ENCODE results near the gene SPAG17. TPM values are rescaled to one million over a fixed set of nuclear protein-coding genes. Genes with fewer than 3 reads are reported as not detected.

The SPAG17 gene
- polyA plus RNA-seq, 1 donor from 2014 or later = 0.25 TPM

DNA sequence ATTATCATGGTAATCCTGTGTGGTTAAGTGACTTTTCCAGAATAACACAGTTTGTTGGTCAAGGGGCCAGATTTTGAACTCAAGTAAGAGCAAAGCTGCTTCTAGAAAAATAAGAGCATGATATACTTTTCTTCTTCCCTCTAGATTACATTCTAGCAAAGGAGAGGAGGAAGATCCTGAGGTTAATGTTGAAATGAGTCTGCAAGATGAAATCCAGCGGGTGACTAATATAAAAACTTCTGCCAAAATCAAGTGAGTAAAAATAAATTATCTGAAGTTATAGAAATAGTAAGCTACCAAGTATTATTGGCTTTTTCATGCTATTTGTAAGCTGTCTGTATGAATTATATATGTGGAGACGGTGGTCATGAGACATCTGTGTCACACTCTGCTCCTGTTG is 242.7 kb downstream of the SPAG17 start:
- Histone ChIP-seq H3F3A (ENCODE audit: insufficient read depth, low read length, poor library complexity, severe bottlenecking) (no peaks in the 10 kb centered on the region), H2AFZ (ENCODE audit: low read depth, low read length) (no peak overlapping the region), H3K79me2 (replicated peaks; ENCODE audit: insufficient read depth, low read length) (no peaks in the 10 kb centered on the region), H3K4me2 (ENCODE audit: low read length) (no peak overlapping the region), H3K36me3 (ENCODE audit: insufficient read depth, low read length) (peaks cover 5% of the 10 kb centered on the region), H3K27me3 (ENCODE audit: insufficient read depth, low read depth, low read length) (no peaks in the 10 kb centered on the region), H3K9me2 (ENCODE audit: insufficient read depth, low read length) (no peaks in the 10 kb centered on the region), H3K27ac (ENCODE audit: low read length) (no peak overlapping the region), H4K20me1 (ENCODE audit: insufficient read depth) (no peaks in the 10 kb centered on the region), H3K9me3 (ENCODE audit: low read length) (no peaks in the 10 kb centered on the region), H3K4me3 (ENCODE audit: low read length) (no peak overlapping the region), H3K9ac (ENCODE audit: low read length) (no peak overlapping the region)
- TF ChIP-seq, protein P1, sequence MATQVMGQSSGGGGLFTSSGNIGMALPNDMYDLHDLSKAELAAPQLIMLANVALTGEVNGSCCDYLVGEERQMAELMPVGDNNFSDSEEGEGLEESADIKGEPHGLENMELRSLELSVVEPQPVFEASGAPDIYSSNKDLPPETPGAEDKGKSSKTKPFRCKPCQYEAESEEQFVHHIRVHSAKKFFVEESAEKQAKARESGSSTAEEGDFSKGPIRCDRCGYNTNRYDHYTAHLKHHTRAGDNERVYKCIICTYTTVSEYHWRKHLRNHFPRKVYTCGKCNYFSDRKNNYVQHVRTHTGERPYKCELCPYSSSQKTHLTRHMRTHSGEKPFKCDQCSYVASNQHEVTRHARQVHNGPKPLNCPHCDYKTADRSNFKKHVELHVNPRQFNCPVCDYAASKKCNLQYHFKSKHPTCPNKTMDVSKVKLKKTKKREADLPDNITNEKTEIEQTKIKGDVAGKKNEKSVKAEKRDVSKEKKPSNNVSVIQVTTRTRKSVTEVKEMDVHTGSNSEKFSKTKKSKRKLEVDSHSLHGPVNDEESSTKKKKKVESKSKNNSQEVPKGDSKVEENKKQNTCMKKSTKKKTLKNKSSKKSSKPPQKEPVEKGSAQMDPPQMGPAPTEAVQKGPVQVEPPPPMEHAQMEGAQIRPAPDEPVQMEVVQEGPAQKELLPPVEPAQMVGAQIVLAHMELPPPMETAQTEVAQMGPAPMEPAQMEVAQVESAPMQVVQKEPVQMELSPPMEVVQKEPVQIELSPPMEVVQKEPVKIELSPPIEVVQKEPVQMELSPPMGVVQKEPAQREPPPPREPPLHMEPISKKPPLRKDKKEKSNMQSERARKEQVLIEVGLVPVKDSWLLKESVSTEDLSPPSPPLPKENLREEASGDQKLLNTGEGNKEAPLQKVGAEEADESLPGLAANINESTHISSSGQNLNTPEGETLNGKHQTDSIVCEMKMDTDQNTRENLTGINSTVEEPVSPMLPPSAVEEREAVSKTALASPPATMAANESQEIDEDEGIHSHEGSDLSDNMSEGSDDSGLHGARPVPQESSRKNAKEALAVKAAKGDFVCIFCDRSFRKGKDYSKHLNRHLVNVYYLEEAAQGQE (IDR thresholded peaks at IDR 0.05; ENCODE audit: borderline replicate concordance) = no peak
- TF ChIP-seq RAD21 (conservative IDR thresholded peaks at IDR 0.05) = no peak
- TF ChIP-seq EZH2 (IDR thresholded peaks at IDR 0.05; ENCODE audit: borderline replicate concordance, insufficient read depth, low read length, poor library complexity, severe bottlenecking) = no peak
- TF ChIP-seq MXI1 (conservative IDR thresholded peaks at IDR 0.05; ENCODE audit: poor library complexity, severe bottlenecking) = no peak
- TF ChIP-seq POLR2AphosphoS5 (IDR thresholded peaks at IDR 0.05) = no peak
- no peak for TF ChIP-seq EP300 (conservative IDR thresholded peaks at IDR 0.05; ENCODE audit: poor library complexity, severe bottlenecking)
- TF ChIP-seq, protein P2, sequence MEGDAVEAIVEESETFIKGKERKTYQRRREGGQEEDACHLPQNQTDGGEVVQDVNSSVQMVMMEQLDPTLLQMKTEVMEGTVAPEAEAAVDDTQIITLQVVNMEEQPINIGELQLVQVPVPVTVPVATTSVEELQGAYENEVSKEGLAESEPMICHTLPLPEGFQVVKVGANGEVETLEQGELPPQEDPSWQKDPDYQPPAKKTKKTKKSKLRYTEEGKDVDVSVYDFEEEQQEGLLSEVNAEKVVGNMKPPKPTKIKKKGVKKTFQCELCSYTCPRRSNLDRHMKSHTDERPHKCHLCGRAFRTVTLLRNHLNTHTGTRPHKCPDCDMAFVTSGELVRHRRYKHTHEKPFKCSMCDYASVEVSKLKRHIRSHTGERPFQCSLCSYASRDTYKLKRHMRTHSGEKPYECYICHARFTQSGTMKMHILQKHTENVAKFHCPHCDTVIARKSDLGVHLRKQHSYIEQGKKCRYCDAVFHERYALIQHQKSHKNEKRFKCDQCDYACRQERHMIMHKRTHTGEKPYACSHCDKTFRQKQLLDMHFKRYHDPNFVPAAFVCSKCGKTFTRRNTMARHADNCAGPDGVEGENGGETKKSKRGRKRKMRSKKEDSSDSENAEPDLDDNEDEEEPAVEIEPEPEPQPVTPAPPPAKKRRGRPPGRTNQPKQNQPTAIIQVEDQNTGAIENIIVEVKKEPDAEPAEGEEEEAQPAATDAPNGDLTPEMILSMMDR (IDR thresholded peaks at IDR 0.05; ENCODE audit: poor library complexity, severe bottlenecking) = no peak
- TF ChIP-seq TAF1 (IDR thresholded peaks at IDR 0.05; ENCODE audit: low read depth) = no peak
- no peak for TF ChIP-seq SMC3 (conservative IDR thresholded peaks at IDR 0.05; ENCODE audit: poor library complexity)

DNA sequence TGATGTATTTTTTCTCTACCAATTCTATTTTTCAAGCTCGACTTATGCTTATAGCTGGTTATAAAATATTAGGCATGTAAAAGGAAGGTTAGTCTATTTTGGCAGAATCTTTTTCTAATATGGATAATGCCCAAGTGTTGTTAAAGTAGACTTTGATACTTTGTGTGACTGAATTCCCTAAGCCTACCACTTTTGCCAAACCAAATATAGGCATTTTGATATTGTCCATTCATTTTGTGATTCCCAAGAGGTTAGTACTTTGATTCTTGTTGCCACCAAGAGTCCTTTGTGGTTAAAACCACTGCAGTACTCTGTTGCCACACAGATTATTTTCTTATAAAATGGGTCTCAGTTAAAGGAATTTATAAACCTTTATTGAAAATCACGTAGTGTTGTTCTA is 251.3 kb downstream of the SPAG17 start:
- no peaks in the 10 kb centered on the region for H3K27me3 ChIP-seq (ENCODE audit: insufficient read depth, low read depth, low read length)
- TF ChIP-seq SMC3 (conservative IDR thresholded peaks at IDR 0.05; ENCODE audit: poor library complexity) = no peak
- TF ChIP-seq, protein P1 (IDR thresholded peaks at IDR 0.05; ENCODE audit: borderline replicate concordance) = no peak
- no peak for TF ChIP-seq RAD21 (conservative IDR thresholded peaks at IDR 0.05)
- TF ChIP-seq, protein P2 (IDR thresholded peaks at IDR 0.05; ENCODE audit: poor library complexity, severe bottlenecking) = no peak
- TF ChIP-seq MXI1 (conservative IDR thresholded peaks at IDR 0.05; ENCODE audit: poor library complexity, severe bottlenecking) = no peak
- TF ChIP-seq POLR2AphosphoS5 (IDR thresholded peaks at IDR 0.05) = no peak
- no peak for TF ChIP-seq EP300 (conservative IDR thresholded peaks at IDR 0.05; ENCODE audit: poor library complexity, severe bottlenecking)
- no peak for TF ChIP-seq TAF1 (IDR thresholded peaks at IDR 0.05; ENCODE audit: low read depth)
- no peak for TF ChIP-seq EZH2 (IDR thresholded peaks at IDR 0.05; ENCODE audit: borderline replicate concordance, insufficient read depth, low read length, poor library complexity, severe bottlenecking)
- peaks cover 6% of the 10 kb centered on the region for H3K36me3 ChIP-seq (ENCODE audit: insufficient read depth, low read length)
- H3K9ac ChIP-seq (ENCODE audit: low read length) = no peak overlapping the region
- H3K9me2 ChIP-seq (ENCODE audit: insufficient read depth, low read length) = no peaks in the 10 kb centered on the region
- H2AFZ ChIP-seq (ENCODE audit: low read depth, low read length) = no peak overlapping the region
- no peak overlapping the region for H3K4me3 ChIP-seq (ENCODE audit: low read length)
- H3K27ac ChIP-seq (ENCODE audit: low read length) = no peak overlapping the region
- H4K20me1 ChIP-seq (ENCODE audit: insufficient read depth) = no peaks in the 10 kb centered on the region
- no peak overlapping the region for H3K4me2 ChIP-seq (ENCODE audit: low read length)
- H3K9me3 ChIP-seq (ENCODE audit: low read length) = no peaks in the 10 kb centered on the region
- H3F3A ChIP-seq (ENCODE audit: insufficient read depth, low read length, poor library complexity, severe bottlenecking) = no peaks in the 10 kb centered on the region
- peaks cover 21% of the 10 kb centered on the region for H3K79me2 ChIP-seq (replicated peaks; ENCODE audit: insufficient read depth, low read length)

Data from neural cell (in vitro differentiated cells).